ENCODE results near the gene PCDHGC4. TPM values are rescaled to one million over a fixed set of nuclear protein-coding genes. Genes with fewer than 3 reads are reported as not detected.
A peak's percentile ranks its signal among the peaks of the same experiment; 100 is the strongest.

PCDHGC4 gene
- total RNA-seq, 4 donors from 2014 or later, result 0.31 to 20.4 (median 1.7) TPM; not detected in 1

- peaks cover 0 to 60% of the 10 kb centered on the region in 2 donors for H3K36me3 ChIP-seq
- DNase-seq (peak; percentile 41 to 76), ATAC-seq (peak; percentile 51)
- no peak overlapping the region for H3K4me3 ChIP-seq
- peaks cover 41 to 45% of the 10 kb centered on the region in 2 donors for H3K4me1 ChIP-seq
- H3K27ac ChIP-seq, result peak overlapping the region; percentile 79 to 88 (median 86)
- no peak for TF ChIP-seq CTCF (IDR thresholded peaks at IDR 0.05 in 4 of 5, conservative IDR thresholded peaks at IDR 0.05 in 1 of 5)
- no peak for TF ChIP-seq POLR2A (IDR thresholded peaks at IDR 0.05)
- H3K9me3 ChIP-seq, result no peaks in the 10 kb centered on the region
- in situ Hi-C loops (cut with MboI; ENCODE audit: low sequenced_read_pairs in 4 of 4), result loop anchor here in 1 of 4 donors (5.0 kb wide), 1 partner anchor 51 kb away; the partner anchor contains the start of gene PCDHGC3
- intact Hi-C loops (cut with DNase I; ENCODE audit: low total_unique reads), result no loop called here
- no peaks in the 10 kb centered on the region for H3K27me3 ChIP-seq
Measured at GRCh38 chr5:141528291-141528984, 43.6 kb downstream of the PCDHGC4 start.

- no peaks in the 10 kb centered on the region for H3K27me3 ChIP-seq
- H3K27ac ChIP-seq, result peak overlapping the region; percentile 79 to 88 (median 86)
- peaks cover 36 to 39% of the 10 kb centered on the region in 2 donors for H3K4me1 ChIP-seq
- DNase-seq (peak; percentile 45 to 74), ATAC-seq (peak; percentile 45 to 66)
- H3K9me3 ChIP-seq, result no peaks in the 10 kb centered on the region
- H3K4me3 ChIP-seq, result no peak overlapping the region
- H3K36me3 ChIP-seq, result peaks cover 0 to 60% of the 10 kb centered on the region in 2 donors
- intact Hi-C loops (cut with DNase I; ENCODE audit: low total_unique reads) (loop anchor here (1.0 kb wide), 1 partner anchor 28 kb away; no protein-coding TSS in a partner anchor), in situ Hi-C loops (cut with MboI; ENCODE audit: low sequenced_read_pairs in 4 of 4) (loop anchor here in 1 of 4 donors (5.0 kb wide), 1 partner anchor 52 kb away; the partner anchor contains the start of gene PCDHGC3)
- peak in 1 of 5 experiments; percentile 14 for TF ChIP-seq CTCF (IDR thresholded peaks at IDR 0.05 in 4 of 5, conservative IDR thresholded peaks at IDR 0.05 in 1 of 5)
- no peak for TF ChIP-seq POLR2A (IDR thresholded peaks at IDR 0.05)
Measured at GRCh38 chr5:141529002-141529401, 44.2 kb downstream of the PCDHGC4 start.

- H3K27me3 ChIP-seq, result no peaks in the 10 kb centered on the region
- ATAC-seq (no peak), DNase-seq (no peak)
- in situ Hi-C loops (cut with MboI; ENCODE audit: low sequenced_read_pairs in 4 of 4), result loop anchor here in 1 of 4 donors (5.0 kb wide), 1 partner anchor 53 kb away; the partner anchor contains the start of gene PCDHGC3
- no peak for TF ChIP-seq POLR2A (IDR thresholded peaks at IDR 0.05)
- no peak for TF ChIP-seq CTCF (IDR thresholded peaks at IDR 0.05 in 4 of 5, conservative IDR thresholded peaks at IDR 0.05 in 1 of 5)
- H3K9me3 ChIP-seq, result no peaks in the 10 kb centered on the region
- peak overlapping the region; percentile 79 to 88 (median 86) for H3K27ac ChIP-seq
- peaks cover 0 to 66% of the 10 kb centered on the region in 2 donors for H3K36me3 ChIP-seq
- H3K4me3 ChIP-seq, result no peak overlapping the region
- intact Hi-C loops (cut with DNase I; ENCODE audit: low total_unique reads), result loop anchor here (1.0 kb wide), 1 partner anchor 27 kb away; no protein-coding TSS in a partner anchor
- peaks cover 30 to 32% of the 10 kb centered on the region in 2 donors for H3K4me1 ChIP-seq
Measured at GRCh38 chr5:141529873-141530272, 45.0 kb downstream of the PCDHGC4 start.

GRCh38 chr5:141532726-141533125 lies 47.9 kb downstream of the PCDHGC4 start:
- Histone ChIP-seq H3K4me1 (peaks cover 24 to 30% of the 10 kb centered on the region in 2 donors), H3K36me3 (peaks cover 0 to 41% of the 10 kb centered on the region in 2 donors), H3K27ac (peak overlapping the region in 1 of 4 donors; percentile 20), H3K27me3 (no peaks in the 10 kb centered on the region), H3K4me3 (no peak overlapping the region), H3K9me3 (no peaks in the 10 kb centered on the region)
- intact Hi-C loops (cut with DNase I; ENCODE audit: low total_unique reads) (no loop called here), in situ Hi-C loops (cut with MboI; ENCODE audit: low sequenced_read_pairs in 4 of 4) (no loop called here)
- ATAC-seq, result no peak
- no peak for DNase-seq
- no peak for TF ChIP-seq CTCF (IDR thresholded peaks at IDR 0.05 in 4 of 5, conservative IDR thresholded peaks at IDR 0.05 in 1 of 5)
- TF ChIP-seq POLR2A (IDR thresholded peaks at IDR 0.05), result no peak
